IMR-90 (cell line): ENCODE results near the gene FZD7. TPM values are rescaled to one million over a fixed set of nuclear protein-coding genes. Genes with fewer than 3 reads are reported as not detected.

Source experiments
- ATAC-seq: fragments of 200-7000 bp; cut with Tn5 transposase; 2 replicates; pipeline ENCODE4 v1.9.1; 2020; ENCODE audit warnings: low read depth, mild to moderate bottlenecking, moderate library complexity
- BruUV-seq: library from RNA; stranded (reverse); fragments of 400-500 nt; replicated peaks from 2 replicates; lab custom pipeline; 2021; lab: Mats Ljungman, UMichigan
- CTCF ChIA-PET: fragments of 300-600 bp; formaldehyde crosslinking; extraction: SDS; loops from one replicate; lab custom pipeline; 2021; ENCODE audit warnings: antibody characterized with exemption; lab: Yijun Ruan, JAX
- POLR2A ChIA-PET: fragments of 300-600 bp; sonication (Branson Sonifier 250); formaldehyde crosslinking; loops from one replicate; lab custom pipeline; 2022; ENCODE audit warnings: antibody characterized with exemption; ENCODE audit not compliant: unreplicated experiment; lab: Charles Lee
- DNase-seq: peaks from one replicate; pipeline ENCODE4 v3.0.0; 2013
- H2AFZ ChIP-seq: replicated peaks from 2 replicates; pipeline ENCODE3; 2013; ENCODE audit warnings: low read length, mild to moderate bottlenecking; ENCODE audit not compliant: poor library complexity
- H2AK5ac ChIP-seq: 2 replicates; pipeline ENCODE4 v1.6.1; 2013; ENCODE audit warnings: low read depth, low read length, inconsistent platforms
- H2AK9ac ChIP-seq: replicated peaks from 2 replicates; pipeline ENCODE3; 2013; ENCODE audit warnings: mild to moderate bottlenecking, low read depth, low read length, moderate library complexity; ENCODE audit not compliant: poor library complexity
- H2BK120ac ChIP-seq: 2 replicates; pipeline ENCODE4 v1.6.1; 2013; ENCODE audit warnings: low read depth, low read length, inconsistent platforms
- H2BK15ac ChIP-seq: 3 replicates; pipeline ENCODE4 v1.6.1; 2013; ENCODE audit warnings: low read depth, low read length, inconsistent platforms
- H2BK20ac ChIP-seq: 2 replicates; pipeline ENCODE4 v1.6.1; 2013; ENCODE audit warnings: low read depth, mild to moderate bottlenecking, inconsistent platforms, low read length, moderate library complexity
- H2BK5ac ChIP-seq: 2 replicates; pipeline ENCODE4 v1.6.1; 2013; ENCODE audit warnings: mild to moderate bottlenecking, low read depth, low read length, inconsistent platforms; ENCODE audit not compliant: poor library complexity, severe bottlenecking
- H3K14ac ChIP-seq: replicated peaks from 2 replicates; pipeline ENCODE4 v1.6.1; 2013; ENCODE audit warnings: low read depth, low read length, inconsistent platforms
- H3K18ac ChIP-seq: 2 replicates; pipeline ENCODE4 v1.6.1; 2013; ENCODE audit warnings: low read depth, low read length, control low read depth
- H3K23ac ChIP-seq: 2 replicates; pipeline ENCODE4 v1.6.1; 2013; ENCODE audit warnings: low read depth, low read length, inconsistent platforms
- H3K27ac ChIP-seq: 2 replicates; pipeline ENCODE4 v1.5.1; 2013; ENCODE audit warnings: mild to moderate bottlenecking, control low read depth, low read length; ENCODE audit not compliant: insufficient read depth
- H3K27me3 ChIP-seq: 2 replicates; pipeline ENCODE4 v1.6.1; 2013; ENCODE audit warnings: low read length; ENCODE audit not compliant: control insufficient read depth, insufficient read depth
- H3K36me3 ChIP-seq: 2 replicates; pipeline ENCODE4 v1.6.1; 2013; ENCODE audit warnings: low read length, mixed read lengths; ENCODE audit not compliant: control insufficient read depth, insufficient read depth
- H3K4ac ChIP-seq: 2 replicates; pipeline ENCODE4 v1.6.1; 2013; ENCODE audit warnings: low read depth, low read length, inconsistent platforms
- H3K4me1 ChIP-seq: 2 replicates; pipeline ENCODE4 v1.6.1; 2013; ENCODE audit warnings: low read length, mixed read lengths; ENCODE audit not compliant: control insufficient read depth, insufficient read depth
- H3K4me2 ChIP-seq: 2 replicates; pipeline ENCODE4 v1.6.1; 2013; ENCODE audit warnings: low read depth, mild to moderate bottlenecking, control low read depth, low read length, moderate library complexity
- H3K4me3 ChIP-seq: 2 replicates; pipeline ENCODE4 v1.5.1; 2013; ENCODE audit warnings: low read depth, mild to moderate bottlenecking, control low read depth, low read length, moderate library complexity; ENCODE audit not compliant: insufficient read depth
- H3K56ac ChIP-seq: 2 replicates; pipeline ENCODE4 v1.6.1; 2013; ENCODE audit warnings: low read length, inconsistent platforms; ENCODE audit not compliant: insufficient read depth; ENCODE audit errors: extremely low read depth
- H3K79me1 ChIP-seq, 2 experiments: 2 replicates each; pipeline ENCODE4 v1.6.1; 2013; ENCODE audit warnings: low read length in 2 of 2, inconsistent platforms in 1 of 2, low read depth in 1 of 2
- H3K9ac ChIP-seq: 2 replicates; pipeline ENCODE4 v1.6.1; 2013; ENCODE audit warnings: low read depth, low read length, control low read depth
- H3K9me1 ChIP-seq: 2 replicates; pipeline ENCODE4 v1.6.1; 2013; ENCODE audit warnings: low read length, inconsistent platforms; ENCODE audit not compliant: insufficient read depth
- H3K9me3 ChIP-seq: 2 replicates; pipeline ENCODE4 v1.6.1; 2013; ENCODE audit warnings: low read length; ENCODE audit not compliant: control insufficient read depth, insufficient read depth
- H4K20me1 ChIP-seq: 2 replicates; pipeline ENCODE4 v1.6.1; 2013; ENCODE audit warnings: low read length, inconsistent platforms; ENCODE audit not compliant: insufficient read depth
- H4K5ac ChIP-seq: 2 replicates; pipeline ENCODE4 v1.6.1; 2013; ENCODE audit warnings: mild to moderate bottlenecking, low read depth, low read length, control low read depth
- H4K8ac ChIP-seq, 2 experiments: 2 replicates each; pipeline ENCODE4 v1.6.1; 2013; ENCODE audit warnings: low read depth in 2 of 2, low read length in 2 of 2, control low read depth in 1 of 2, inconsistent platforms in 1 of 2
- H4K91ac ChIP-seq: 2 replicates; pipeline ENCODE4 v1.6.1; 2013; ENCODE audit warnings: low read depth, low read length, inconsistent platforms; ENCODE audit not compliant: insufficient read depth
- BHLHE40 ChIP-seq: fragments of 150-350 bp; IDR thresholded peaks from 2 replicates; pipeline ENCODE4 v1.6.1; 2016; ENCODE audit warnings: mild to moderate bottlenecking, low read depth, low read length
- CHD1 ChIP-seq: IDR thresholded peaks from 2 replicates; pipeline ENCODE4 v1.6.1; 2012; ENCODE audit warnings: low read depth, low read length, improper control_type of control experiment
- FOS ChIP-seq: fragments of 150-350 bp; IDR thresholded peaks from 2 replicates; pipeline ENCODE4 v1.6.1; 2016; ENCODE audit warnings: low read depth, low read length
- MAZ ChIP-seq: IDR thresholded peaks from 2 replicates; pipeline ENCODE4 v1.6.1; 2012; ENCODE audit warnings: low read depth, mild to moderate bottlenecking, low read length, improper control_type of control experiment, moderate library complexity, borderline replicate concordance
- MXI1 ChIP-seq: IDR thresholded peaks from 2 replicates; pipeline ENCODE4 v1.6.1; 2012; ENCODE audit warnings: low read depth, mild to moderate bottlenecking, low read length, moderate library complexity, borderline replicate concordance
- NFE2L2 ChIP-seq: fragments of 150-350 bp; IDR thresholded peaks from 2 replicates; pipeline ENCODE4 v1.6.1; 2016; ENCODE audit warnings: low read depth, mild to moderate bottlenecking, low read length
- POLR2A ChIP-seq: IDR thresholded peaks from 2 replicates; pipeline ENCODE4 v1.6.1; 2012; ENCODE audit warnings: mild to moderate bottlenecking, low read depth, low read length
- RAD21 ChIP-seq: IDR thresholded peaks from 2 replicates; pipeline ENCODE4 v1.6.1; 2012; ENCODE audit warnings: low read length, improper control_type of control experiment
- RCOR1 ChIP-seq: IDR thresholded peaks from 2 replicates; pipeline ENCODE4 v1.6.1; 2012; ENCODE audit warnings: mild to moderate bottlenecking, low read length, improper control_type of control experiment; ENCODE audit not compliant: insufficient replicate concordance
- RFX5 ChIP-seq: IDR thresholded peaks from 2 replicates; pipeline ENCODE4 v1.8.0; 2012; ENCODE audit warnings: low read depth, mild to moderate bottlenecking, low read length, moderate library complexity
- SMC3 ChIP-seq: fragments of 150-350 bp; IDR thresholded peaks from 2 replicates; pipeline ENCODE4 v1.6.1; 2016; ENCODE audit warnings: low read depth, mild to moderate bottlenecking, antibody characterized with exemption, low read length, moderate library complexity
- WGBS, 2 experiments: methylation state at CpG; one replicate each; pipeline versions ENCODE4 v1.1.5 to v1.1.7; 2013; ENCODE audit warnings: missing lambda C conversion rate in 2 of 2; ENCODE audit not compliant: insufficient read length in 1 of 2; ENCODE audit errors: extremely low coverage in 2 of 2; 5-methylcytosine and 5-hydroxymethylcytosine counted together
- dilution Hi-C: fragments of 300-500 bp; cut with HindIII; formaldehyde crosslinking; loops from one replicate; pipeline ENCODE4 v1.14.3; 2018; ENCODE audit warnings: low sequenced_read_pairs; ENCODE audit not compliant: unreplicated experiment
- in situ Hi-C: fragments of 300-500 bp; cut with MboI; formaldehyde crosslinking; loops from 3 replicates; pipeline ENCODE4 v1.14.3; 2019; ENCODE audit warnings: low sequenced_read_pairs, inconsistent platforms, mixed read lengths
- intact Hi-C: fragments of 100-400 bp; cut with micrococcal nuclease; formaldehyde crosslinking; loops from 2 replicates; pipeline ENCODE4 v1.10.0; 2022
- polyA plus RNA-seq, 3 experiments: library from polyadenylated mRNA; depleted of rRNA; stranded (reverse); fragments of >200 nt; gene quantifications; 2 replicates each; pipeline ENCODE4 v1.2.3, GENCODE V29; 2012; ENCODE audit warnings: low replicate concordance in 1 of 3
- total RNA-seq: library from RNA; depleted of rRNA; stranded (reverse); fragments of >200 nt; gene quantifications from 2 replicates; pipeline ENCODE4 v1.2.3, GENCODE V29; 2012
- TF ChIP-seq, protein P1 (sequence below): fragments of 150-350 bp; IDR thresholded peaks from 2 replicates; pipeline ENCODE4 v1.6.1; 2017; ENCODE audit warnings: mild to moderate bottlenecking, antibody characterized with exemption, low read length, low read depth
- TF ChIP-seq, protein P2 (sequence below): conservative IDR thresholded peaks from 2 replicates; pipeline ENCODE4 v1.5.1; 2012; ENCODE audit warnings: mild to moderate bottlenecking, low read depth, low read length, improper control_type of control experiment
- TF ChIP-seq, protein P3 (sequence below): fragments of 150-350 bp; IDR thresholded peaks from 2 replicates; pipeline ENCODE4 v1.6.1; 2016; ENCODE audit warnings: low read depth, mild to moderate bottlenecking, low read length, moderate library complexity, borderline replicate concordance

The FZD7 gene
- total and polyA plus RNA-seq, 2 of the 4 experiments (the other 2 are of a cell fraction): 62.4 to 90.9 TPM

DNA sequence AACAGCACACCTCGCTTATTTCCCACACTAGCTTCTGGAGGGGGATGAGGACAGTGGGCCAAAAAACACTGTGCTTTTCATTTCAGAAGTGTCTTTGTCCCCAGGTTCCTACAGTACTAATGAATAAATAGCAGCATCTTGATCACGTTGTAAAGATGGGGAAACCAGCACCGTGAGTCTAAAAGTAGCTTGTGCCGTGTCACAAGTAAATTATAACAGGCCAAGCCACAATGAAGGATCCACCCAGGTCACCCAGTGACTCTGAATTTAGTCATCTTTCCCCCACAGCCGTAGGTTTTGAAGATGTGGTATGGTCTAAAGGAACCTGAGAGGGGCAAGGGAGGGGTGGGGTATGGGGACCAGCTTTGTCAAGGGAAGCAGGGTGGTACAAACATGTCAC, 8.8 kb downstream of the FZD7 start:
- ChIA-PET POLR2A (no interaction called here), CTCF (interaction anchor here (0.9 kb wide), 1 partner anchor 14 kb away, joined by 3 read pairs; no protein-coding TSS in a partner anchor)
- no peak overlapping the region for H3K56ac ChIP-seq
- peak overlapping the region; percentile 73 for H3K4ac ChIP-seq
- peaks cover 10% of the 10 kb centered on the region for H3K9me1 ChIP-seq
- peak overlapping the region; percentile 54; the same call in 1 of the 2 replicates for H2BK20ac ChIP-seq
- peaks cover 12 to 32% of the 10 kb centered on the region in 2 experiments for H3K79me1 ChIP-seq
- H3K4me1 ChIP-seq: peaks cover 16% of the 10 kb centered on the region
- no TSS peak for BruUV-seq
- ATAC-seq (no peak), DNase-seq (no peak)
- no peaks in the 10 kb centered on the region for H3K27me3 ChIP-seq
- H2AFZ ChIP-seq: peak overlapping the region; percentile 28
- peak overlapping the region; percentile 15; the same call in 1 of the 3 replicates for H2BK15ac ChIP-seq
- H3K4me2 ChIP-seq: no peak overlapping the region
- H3K9ac ChIP-seq: no peak overlapping the region
- peak overlapping the region; percentile 51; the same call in 1 of the 2 replicates for H3K23ac ChIP-seq
- H2AK5ac ChIP-seq: peak overlapping the region; percentile 37; the same call in 1 of the 2 replicates
- H2AK9ac ChIP-seq: no peak overlapping the region
- H3K14ac ChIP-seq: peak overlapping the region; percentile 34; the same call in 1 of the 2 replicates
- TF ChIP-seq, protein P1, sequence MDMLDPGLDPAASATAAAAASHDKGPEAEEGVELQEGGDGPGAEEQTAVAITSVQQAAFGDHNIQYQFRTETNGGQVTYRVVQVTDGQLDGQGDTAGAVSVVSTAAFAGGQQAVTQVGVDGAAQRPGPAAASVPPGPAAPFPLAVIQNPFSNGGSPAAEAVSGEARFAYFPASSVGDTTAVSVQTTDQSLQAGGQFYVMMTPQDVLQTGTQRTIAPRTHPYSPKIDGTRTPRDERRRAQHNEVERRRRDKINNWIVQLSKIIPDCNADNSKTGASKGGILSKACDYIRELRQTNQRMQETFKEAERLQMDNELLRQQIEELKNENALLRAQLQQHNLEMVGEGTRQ: no peak
- TF ChIP-seq RFX5 (no peak), RCOR1 (no peak), NFE2L2 (no peak), BHLHE40 (no peak), RAD21 (no peak), MAZ (no peak), CHD1 (no peak), SMC3 (no peak), POLR2A (no peak), MXI1 (no peak), FOS (no peak)
- TF ChIP-seq, protein P2, sequence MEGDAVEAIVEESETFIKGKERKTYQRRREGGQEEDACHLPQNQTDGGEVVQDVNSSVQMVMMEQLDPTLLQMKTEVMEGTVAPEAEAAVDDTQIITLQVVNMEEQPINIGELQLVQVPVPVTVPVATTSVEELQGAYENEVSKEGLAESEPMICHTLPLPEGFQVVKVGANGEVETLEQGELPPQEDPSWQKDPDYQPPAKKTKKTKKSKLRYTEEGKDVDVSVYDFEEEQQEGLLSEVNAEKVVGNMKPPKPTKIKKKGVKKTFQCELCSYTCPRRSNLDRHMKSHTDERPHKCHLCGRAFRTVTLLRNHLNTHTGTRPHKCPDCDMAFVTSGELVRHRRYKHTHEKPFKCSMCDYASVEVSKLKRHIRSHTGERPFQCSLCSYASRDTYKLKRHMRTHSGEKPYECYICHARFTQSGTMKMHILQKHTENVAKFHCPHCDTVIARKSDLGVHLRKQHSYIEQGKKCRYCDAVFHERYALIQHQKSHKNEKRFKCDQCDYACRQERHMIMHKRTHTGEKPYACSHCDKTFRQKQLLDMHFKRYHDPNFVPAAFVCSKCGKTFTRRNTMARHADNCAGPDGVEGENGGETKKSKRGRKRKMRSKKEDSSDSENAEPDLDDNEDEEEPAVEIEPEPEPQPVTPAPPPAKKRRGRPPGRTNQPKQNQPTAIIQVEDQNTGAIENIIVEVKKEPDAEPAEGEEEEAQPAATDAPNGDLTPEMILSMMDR: no peak
- TF ChIP-seq, protein P3, sequence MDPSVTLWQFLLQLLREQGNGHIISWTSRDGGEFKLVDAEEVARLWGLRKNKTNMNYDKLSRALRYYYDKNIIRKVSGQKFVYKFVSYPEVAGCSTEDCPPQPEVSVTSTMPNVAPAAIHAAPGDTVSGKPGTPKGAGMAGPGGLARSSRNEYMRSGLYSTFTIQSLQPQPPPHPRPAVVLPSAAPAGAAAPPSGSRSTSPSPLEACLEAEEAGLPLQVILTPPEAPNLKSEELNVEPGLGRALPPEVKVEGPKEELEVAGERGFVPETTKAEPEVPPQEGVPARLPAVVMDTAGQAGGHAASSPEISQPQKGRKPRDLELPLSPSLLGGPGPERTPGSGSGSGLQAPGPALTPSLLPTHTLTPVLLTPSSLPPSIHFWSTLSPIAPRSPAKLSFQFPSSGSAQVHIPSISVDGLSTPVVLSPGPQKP: no peak
- peaks cover 23% of the 10 kb centered on the region for H4K20me1 ChIP-seq
- peaks cover 11% of the 10 kb centered on the region for H3K36me3 ChIP-seq
- WGBS, 2 experiments: 100% methylated on average over 1 of the region's 5 CpGs; no CpG with 5 or more reads in 1 of the 2 experiments
- no peak overlapping the region; the same call in 1 of the 2 replicates for H4K91ac ChIP-seq
- H4K5ac ChIP-seq: no peak overlapping the region
- peak overlapping the region in 1 of 2 experiments; percentile 46; a peak in 1 of 4 replicates for H4K8ac ChIP-seq
- H2BK120ac ChIP-seq: peak overlapping the region; percentile 34; the same call in 1 of the 2 replicates
- in situ Hi-C loops: no loop called here
- no peak overlapping the region for H2BK5ac ChIP-seq
- intact Hi-C loops: no loop called here
- no peak overlapping the region for H3K4me3 ChIP-seq
- H3K27ac ChIP-seq: no peak overlapping the region
- dilution Hi-C loops: no loop called here
- no peak overlapping the region for H3K18ac ChIP-seq
- H3K9me3 ChIP-seq: no peaks in the 10 kb centered on the region
